ENCODE results near the gene TGFB1I1.

TGFB1I1 gene

GRCh38 chr16:31453255-31454204, 18.4 kb upstream of the TGFB1I1 start:
- no peak for DNase-seq

- DNase-seq: peak in 1 of 2 experiments; percentile 20
Observed at GRCh38 chr16:31455601-31456314, 16.2 kb upstream of the TGFB1I1 start.

- no peak for DNase-seq
Observed at GRCh38 chr16:31456988-31457360, 15.0 kb upstream of the TGFB1I1 start.

- DNase-seq: peak; percentile 48 to 57
Observed at GRCh38 chr16:31458073-31458843, 13.7 kb upstream of the TGFB1I1 start.

- peak; percentile 93 to 98 for DNase-seq
Observed at GRCh38 chr16:31458844-31459686, 12.9 kb upstream of the TGFB1I1 start, which contains the start of gene ARMC5. ARMC5 (plus strand) TSS chr16:31459501; CDS start chr16:31459525, 24 bp downstream.

GRCh38 chr16:31459687-31460581, 12.0 kb upstream of the TGFB1I1 start:
- peak; percentile 100 for DNase-seq

- no peak for DNase-seq
Observed at GRCh38 chr16:31460582-31461002, 11.4 kb upstream of the TGFB1I1 start.

- no peak for DNase-seq
Observed at GRCh38 chr16:31461201-31461920, 10.6 kb upstream of the TGFB1I1 start.

- DNase-seq: no peak
Observed at GRCh38 chr16:31461921-31462804, 9.8 kb upstream of the TGFB1I1 start.

- DNase-seq: no peak
Observed at GRCh38 chr16:31464348-31464769, 7.6 kb upstream of the TGFB1I1 start.

- no peak for DNase-seq
Observed at GRCh38 chr16:31464781-31465260, 7.1 kb upstream of the TGFB1I1 start.

GRCh38 chr16:31465788-31466370, 6.1 kb upstream of the TGFB1I1 start:
- DNase-seq: no peak

- DNase-seq: no peak
Observed at GRCh38 chr16:31466381-31466841, 5.5 kb upstream of the TGFB1I1 start.

- no peak for DNase-seq
Observed at GRCh38 chr16:31467151-31467773, 4.7 kb upstream of the TGFB1I1 start.

GRCh38 chr16:31467858-31468257, 4.1 kb upstream of the TGFB1I1 start:
- no peak for DNase-seq

GRCh38 chr16:31470615-31471014, 1.3 kb upstream of the TGFB1I1 start:
- no peak for DNase-seq

- no peak for DNase-seq
Observed at GRCh38 chr16:31471241-31471874, 594 bp upstream of the TGFB1I1 start.

Data from stimulated activated CD4-positive, alpha-beta T cell treated with anti-CD3 and anti-CD28 coated beads, Interleukin-4, amount 100 ng/mL, for 4 hours (primary cell).